GM18502 (cell line): ENCODE results near the gene RAD51B.
"Not testable (repeated sequence)": the region's sequence is repeated elsewhere in the genome, so short reads cannot be mapped to it uniquely, and the experiment has no call there.

Source experiments
- ATAC-seq: cut with Tn5 transposase; IDR thresholded peaks from one replicate; pipeline ENCODE4 v1.9.1; 2021; ENCODE audit warnings: mild to moderate bottlenecking; ENCODE audit not compliant: unreplicated experiment, poor library complexity

RAD51B gene

DNA sequence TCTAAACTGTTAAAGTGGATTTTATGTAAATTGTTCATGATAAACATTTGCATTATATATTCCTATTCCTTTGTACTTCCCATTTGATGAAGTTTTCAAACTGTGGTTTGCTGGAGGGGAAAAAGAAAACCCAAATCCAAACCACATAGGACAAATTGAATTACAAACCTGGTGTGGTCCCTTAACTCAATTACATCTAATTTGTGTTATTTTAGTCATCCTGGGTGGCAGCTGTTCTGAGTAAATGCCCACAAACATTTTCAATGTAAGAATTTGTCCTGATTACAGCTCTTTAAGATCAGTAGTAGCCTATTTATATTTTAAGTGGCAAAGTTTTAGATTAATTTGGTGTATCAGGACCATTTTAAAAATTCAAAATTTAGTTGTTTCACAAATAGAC is 153.9 kb downstream of the RAD51B start:
- ATAC-seq: no peak

DNA sequence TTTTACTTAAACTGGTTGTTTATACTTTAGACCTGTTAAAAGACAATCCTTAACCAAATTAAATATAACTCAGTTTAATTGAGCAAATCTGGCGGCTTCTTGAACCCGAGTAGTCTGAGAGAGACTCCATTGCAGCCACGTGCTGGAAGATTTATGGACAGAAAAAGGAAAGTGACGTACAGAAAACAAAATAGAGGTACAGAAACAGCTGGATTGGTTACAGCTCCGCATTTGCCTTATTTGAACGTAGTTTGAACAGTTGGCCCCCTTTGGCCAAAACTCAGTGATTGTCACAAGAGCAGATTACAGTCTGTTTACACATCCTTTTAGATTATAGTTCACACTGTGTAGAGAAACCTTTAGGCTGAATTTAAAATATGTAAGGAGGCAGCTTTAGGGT is 155.9 kb downstream of the RAD51B start:
- no peak for ATAC-seq

DNA sequence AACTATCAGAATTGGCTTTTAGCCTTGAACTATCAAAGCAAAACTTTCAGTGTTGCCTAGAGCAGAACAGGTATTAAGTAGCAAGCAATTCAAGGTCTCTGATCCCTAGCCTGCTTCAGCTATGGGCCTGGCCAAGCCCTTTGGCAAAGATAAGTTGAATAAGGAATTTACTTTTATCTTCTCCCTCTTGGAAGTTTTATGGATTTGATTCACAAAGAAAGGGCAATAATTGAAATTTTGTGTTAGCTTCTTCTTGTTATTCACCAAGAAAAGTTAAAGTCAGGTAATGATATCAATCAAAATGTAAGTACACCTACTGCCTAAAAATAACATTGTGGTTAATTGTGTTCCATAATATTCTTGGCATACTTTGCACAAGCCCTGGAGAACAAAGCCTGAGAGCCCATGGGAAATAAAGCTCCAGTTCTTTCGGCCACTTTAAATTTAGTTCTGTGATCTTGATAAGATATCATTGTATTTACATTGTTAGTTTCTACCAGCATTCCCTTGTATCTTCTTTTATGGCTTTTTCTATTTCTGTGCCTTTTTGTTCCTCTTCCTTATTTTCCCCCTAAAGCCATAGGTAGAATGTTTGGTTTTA is 158.0 kb downstream of the RAD51B start:
- ATAC-seq: no peak

- ATAC-seq: no peak
Observed at GRCh38 chr14:67978749-67979148, 159.2 kb downstream of the RAD51B start.

DNA sequence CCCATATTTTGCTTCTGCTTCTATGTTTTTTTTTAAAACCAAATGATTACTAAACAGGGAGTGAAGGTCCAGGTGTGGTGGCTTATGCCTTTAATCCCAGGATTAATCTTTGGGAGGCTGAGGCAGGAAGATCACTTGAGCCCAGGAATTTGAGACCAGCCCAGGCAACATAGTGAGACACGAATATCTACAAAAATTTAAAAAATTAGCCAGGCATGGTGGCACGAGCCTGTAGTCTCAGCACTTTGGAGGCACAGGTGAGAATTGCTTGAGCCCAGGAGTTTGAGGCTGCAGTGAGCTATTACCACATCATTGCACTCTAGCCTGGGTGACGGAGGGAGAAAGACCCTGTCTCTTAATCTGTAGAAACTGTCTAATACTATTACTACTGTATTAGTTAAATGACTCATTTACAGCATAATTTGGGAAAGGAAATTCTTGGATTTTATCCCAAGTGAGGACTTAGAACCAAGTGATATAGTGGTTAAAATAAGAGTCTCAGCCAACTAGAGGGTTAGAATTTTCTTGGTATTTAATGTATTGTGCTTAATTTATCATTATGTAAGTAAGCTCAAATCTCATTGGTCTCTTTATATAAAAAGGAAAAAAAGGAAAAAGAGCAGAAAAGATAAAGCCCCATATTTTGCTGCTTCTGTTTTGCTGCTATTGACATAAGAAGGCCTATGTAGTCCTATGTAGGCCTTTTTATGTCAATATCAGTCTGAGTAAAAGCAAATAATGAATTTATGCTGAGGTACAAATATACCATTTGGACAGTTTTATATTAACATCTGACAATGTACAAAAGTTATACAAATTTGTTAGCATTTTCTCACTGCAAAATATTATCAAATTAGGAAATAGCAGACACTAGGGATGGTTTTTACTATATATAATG is 163.4 kb downstream of the RAD51B start:
- no peak for ATAC-seq

DNA sequence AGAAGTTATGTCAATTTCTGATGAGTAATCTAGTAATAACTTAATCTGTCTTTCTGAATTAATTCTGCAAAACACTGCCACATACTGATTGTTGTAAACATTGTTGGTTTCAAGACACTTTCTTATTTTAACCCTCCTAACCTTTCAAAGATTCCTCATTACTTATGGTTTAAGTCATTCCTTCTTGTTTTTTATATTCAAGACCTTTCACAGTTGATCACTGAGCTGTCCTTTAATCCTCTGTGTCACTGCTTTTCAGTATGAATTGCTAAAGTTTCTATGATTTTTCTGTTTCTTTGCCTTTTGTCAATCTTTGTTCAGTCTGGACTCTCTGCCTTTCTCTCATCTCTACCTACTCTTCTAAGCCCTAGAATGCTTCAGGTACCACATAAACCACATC is 164.7 kb downstream of the RAD51B start:
- ATAC-seq: no peak

DNA sequence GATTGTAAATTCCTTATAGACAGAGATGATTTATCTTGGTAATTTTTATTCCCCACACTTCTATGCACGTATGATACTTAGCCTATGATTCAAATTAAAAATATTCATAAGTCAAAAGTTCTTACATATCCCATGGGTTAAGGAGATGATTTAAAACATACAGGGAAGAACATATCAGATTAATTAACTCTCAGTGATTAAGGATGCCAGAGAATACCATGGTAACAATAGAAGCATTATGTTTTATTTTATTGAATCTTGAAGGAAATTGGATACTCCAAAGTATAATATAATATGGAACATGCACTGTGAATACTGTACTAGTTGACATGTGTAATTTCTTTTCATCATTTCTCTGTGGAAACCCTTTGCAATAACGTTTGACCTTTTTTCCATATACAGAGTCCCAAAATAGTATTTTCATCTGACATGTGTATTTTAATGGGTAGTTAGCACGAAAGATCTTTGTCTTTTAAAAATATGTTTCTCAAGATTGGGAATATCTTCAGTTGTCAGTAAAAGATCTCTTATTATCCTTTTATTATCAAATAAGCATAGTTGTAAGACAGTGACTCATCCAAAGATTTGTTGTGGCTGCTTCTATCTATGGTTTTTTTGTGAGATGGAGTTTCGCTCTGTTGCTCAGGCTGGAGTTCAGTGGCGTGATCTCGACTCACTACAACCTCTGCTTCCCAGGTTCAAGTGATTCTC is 166.7 kb downstream of the RAD51B start:
- no peak for ATAC-seq

DNA sequence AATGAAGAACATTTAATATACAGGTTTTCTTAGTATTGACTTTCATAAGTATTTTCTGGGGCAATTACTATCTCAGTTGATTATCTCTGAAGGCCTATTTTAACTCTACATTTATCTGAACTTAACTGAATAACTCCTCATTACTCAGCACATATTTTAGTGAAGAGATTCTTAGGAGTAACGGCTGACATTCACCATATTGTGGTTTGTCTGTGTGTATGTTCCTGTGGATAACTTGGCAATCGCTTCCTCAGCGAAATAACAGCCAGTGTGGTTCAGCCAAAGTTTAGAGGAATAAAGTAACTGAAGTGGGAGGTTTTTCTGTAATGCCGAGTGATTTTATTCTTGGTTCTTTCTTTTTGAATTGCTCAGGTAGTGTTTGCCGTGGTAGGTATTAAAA is 168.0 kb downstream of the RAD51B start:
- no peak for ATAC-seq

- ATAC-seq: not testable (repeated sequence)
Observed at GRCh38 chr14:67988210-67988609, 168.6 kb downstream of the RAD51B start.

DNA sequence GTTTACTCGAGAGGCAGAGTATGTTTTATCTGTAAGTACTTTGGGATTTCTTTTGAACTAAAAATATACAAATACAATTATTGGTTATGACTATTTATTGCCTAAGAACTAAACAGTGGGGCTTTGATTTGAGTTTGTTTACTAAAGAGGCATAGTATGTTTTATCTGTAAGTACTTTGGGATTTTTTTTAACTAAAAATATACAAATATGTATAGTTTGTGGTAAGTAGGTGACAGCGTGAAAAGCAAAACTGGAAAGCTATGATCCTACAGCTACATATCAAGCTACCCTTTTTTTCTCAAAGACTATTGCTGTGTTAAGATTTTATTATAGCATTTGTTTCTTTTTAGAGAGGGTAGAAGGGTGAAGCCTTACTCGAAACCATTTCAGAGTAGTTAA is 171.0 kb downstream of the RAD51B start:
- ATAC-seq: no peak

DNA sequence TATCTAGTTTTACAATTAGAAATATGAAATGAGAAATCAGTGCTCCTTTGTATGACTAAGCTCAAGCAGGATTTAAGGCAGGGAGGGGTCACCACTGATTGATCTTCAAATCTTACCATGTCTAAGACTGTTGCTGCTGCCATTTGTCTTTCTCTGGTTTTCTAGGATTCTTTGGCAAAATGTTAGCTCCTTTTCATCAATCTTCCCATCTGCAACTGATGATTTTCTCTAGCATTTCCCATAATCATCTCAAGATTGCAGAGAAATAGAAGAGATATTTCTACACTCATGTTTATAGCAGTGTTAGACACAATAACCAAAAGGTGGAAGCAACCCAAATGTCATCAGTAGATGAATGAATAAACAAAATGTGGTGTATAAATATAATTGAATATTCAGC is 175.0 kb downstream of the RAD51B start:
- no peak for ATAC-seq

- no peak for ATAC-seq
Observed at GRCh38 chr14:67996235-67996634, 176.7 kb downstream of the RAD51B start.

GRCh38 chr14:67998834-67999233 is 179.3 kb downstream of the RAD51B start:
- no peak for ATAC-seq

DNA sequence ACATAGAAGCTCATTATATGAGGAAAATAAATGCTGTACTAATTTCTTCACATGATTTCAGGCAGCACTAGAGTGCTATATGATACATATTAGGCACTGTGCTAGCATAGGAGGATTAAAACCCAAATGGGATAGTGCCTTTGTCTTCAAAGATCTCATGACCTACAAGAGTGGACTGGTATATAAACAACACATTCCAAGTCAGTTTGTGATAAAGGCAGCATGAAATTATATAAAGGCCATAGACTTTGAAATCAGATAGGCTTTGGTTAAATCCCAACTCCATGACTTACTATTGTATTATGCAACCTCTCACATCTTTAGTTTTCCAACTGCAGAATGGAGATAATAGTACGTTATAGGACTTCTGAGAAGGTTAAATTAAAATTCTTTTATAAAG is 179.7 kb downstream of the RAD51B start:
- ATAC-seq: no peak

GRCh38 chr14:67999705-68000384 is 180.3 kb downstream of the RAD51B start:
- no peak for ATAC-seq

GRCh38 chr14:68000511-68000910 is 180.9 kb downstream of the RAD51B start:
- no peak for ATAC-seq

- no peak for ATAC-seq
Observed at GRCh38 chr14:68008491-68008890, 188.9 kb downstream of the RAD51B start.

DNA sequence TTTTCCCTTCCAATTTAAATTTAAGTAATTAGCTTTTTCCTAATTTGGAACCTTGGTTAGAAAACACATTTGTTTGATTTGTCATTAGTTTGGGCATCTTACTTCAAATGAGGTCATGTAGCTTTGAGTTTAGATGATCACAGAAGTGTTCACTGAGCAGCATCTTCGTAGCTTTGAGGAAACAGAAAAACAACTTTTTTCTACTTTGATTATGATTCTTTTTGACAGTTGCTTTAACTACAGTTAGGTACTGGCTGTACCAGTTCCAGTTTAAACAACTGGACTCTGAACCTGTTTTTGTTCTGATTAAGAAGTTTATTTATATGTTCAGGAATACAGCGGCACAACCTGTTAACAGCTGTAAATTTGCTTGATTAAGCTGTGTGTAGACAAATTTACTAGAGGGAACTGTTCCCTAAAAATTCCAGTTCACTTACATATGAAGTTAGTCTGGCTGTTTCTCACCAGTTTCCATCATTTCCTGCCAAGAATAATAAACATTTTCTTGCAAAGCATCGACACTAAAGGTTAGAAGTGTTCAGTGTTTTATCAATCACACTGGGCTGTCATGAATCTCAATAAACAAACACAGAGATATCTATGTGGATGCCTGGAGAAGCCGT is 191.9 kb downstream of the RAD51B start:
- ATAC-seq: no peak

DNA sequence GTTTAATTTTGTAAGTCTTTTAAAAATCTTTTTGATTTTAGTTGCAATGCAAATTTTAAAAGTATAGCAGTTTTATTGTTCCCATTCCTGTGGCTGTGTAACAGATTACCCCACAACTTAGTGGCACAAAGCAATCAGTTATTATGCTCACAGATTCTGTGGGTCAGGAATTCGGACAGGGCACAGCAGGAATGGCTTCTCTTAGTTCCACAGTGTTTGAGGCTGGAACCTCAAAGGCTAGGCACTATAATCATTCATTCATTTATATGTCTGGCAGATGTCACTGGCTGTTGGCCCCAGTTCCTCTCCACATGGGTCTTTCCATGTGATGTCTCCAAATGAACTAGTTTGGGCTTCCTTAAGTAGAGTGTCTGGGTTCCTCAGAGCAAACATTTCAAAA is 193.3 kb downstream of the RAD51B start:
- no peak for ATAC-seq

DNA sequence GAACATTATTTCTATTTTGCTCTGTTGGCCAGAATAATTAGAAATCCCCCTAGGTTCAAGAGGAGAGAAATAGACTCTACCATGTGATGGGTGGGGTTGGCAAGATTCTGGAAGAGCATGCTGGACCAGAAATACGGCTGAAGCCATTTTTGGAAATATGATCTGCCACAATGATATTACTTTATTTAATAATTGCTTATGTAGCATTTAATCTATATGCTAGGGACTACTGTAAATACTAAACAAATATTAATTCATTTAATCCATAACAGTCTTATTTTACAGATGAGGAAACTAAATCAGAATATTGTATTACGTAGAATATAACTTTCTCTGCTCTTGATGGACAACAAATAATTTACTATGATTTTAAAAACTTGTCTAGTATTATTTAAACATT is 193.7 kb downstream of the RAD51B start:
- ATAC-seq: no peak
